ENCODE data around the gene USP3. TPM values are rescaled to one million over a fixed set of nuclear protein-coding genes. Genes with fewer than 3 reads are reported as not detected.

The USP3 gene
- total and polyA plus RNA-seq, 2 of the 13 experiments (the other 11 are each of a cell fraction or from before 2014, with no cell fraction given): 14.3 to 61.2 TPM

- no peak; the same call in 1 of the 2 replicates for TF ChIP-seq SAFB2 (CRISPR knock-in tag; IDR thresholded peaks at IDR 0.05; ENCODE audit: borderline replicate concordance, low read depth)
- 0 out of 2 replicates have a peak, but pooled peaks have one; percentile 19 for TF ChIP-seq THYN1 (CRISPR knock-in tag; IDR thresholded peaks at IDR 0.05; ENCODE audit: borderline replicate concordance, low read depth)
- peak; percentile 94 for TF ChIP-seq ZNF878 (CRISPR knock-in tag; IDR thresholded peaks at IDR 0.05)
- TF ChIP-seq KLF15 (CRISPR knock-in tag; IDR thresholded peaks at IDR 0.05; ENCODE audit: borderline replicate concordance): no peak
- TF ChIP-seq ZNF773 (CRISPR knock-in tag; IDR thresholded peaks at IDR 0.05; ENCODE audit: borderline replicate concordance): no peak
- no peak for TF ChIP-seq ZBTB38 (CRISPR knock-in tag; IDR thresholded peaks at IDR 0.05)
- TF ChIP-seq ZNF329 (CRISPR knock-in tag; IDR thresholded peaks at IDR 0.05; ENCODE audit: low read depth): peak; percentile 49; the same call in 1 of the 2 replicates
- TF ChIP-seq TMF1 (CRISPR knock-in tag; IDR thresholded peaks at IDR 0.05; ENCODE audit: low read depth): no peak
- no peak for TF ChIP-seq SYNCRIP (IDR thresholded peaks at IDR 0.05; ENCODE audit: insufficient read depth, low read depth, low read length)
- no peak for TF ChIP-seq ZNF552 (CRISPR knock-in tag; IDR thresholded peaks at IDR 0.05; ENCODE audit: borderline replicate concordance)
- TF ChIP-seq ZNF570 (CRISPR knock-in tag; IDR thresholded peaks at IDR 0.05; ENCODE audit: borderline replicate concordance): no peak
- TF ChIP-seq ZFYVE20 (CRISPR knock-in tag; IDR thresholded peaks at IDR 0.05; ENCODE audit: borderline replicate concordance, low read depth): no peak
- 0 out of 2 replicates have a peak, but pooled peaks have one; percentile 62 for TF ChIP-seq ZSCAN12 (CRISPR knock-in tag; IDR thresholded peaks at IDR 0.05)
- TF ChIP-seq ZNF597 (CRISPR knock-in tag; IDR thresholded peaks at IDR 0.05): no peak
- TF ChIP-seq PRPF4 (IDR thresholded peaks at IDR 0.05; ENCODE audit: low read depth, low read length, poor library complexity, severe bottlenecking): no peak
- TF ChIP-seq NFE2L1 (CRISPR knock-in tag; IDR thresholded peaks at IDR 0.05; ENCODE audit: borderline replicate concordance): no peak
- TF ChIP-seq ZMAT3 (CRISPR knock-in tag; conservative IDR thresholded peaks at IDR 0.05): peak; percentile 87; the same call in 1 of the 2 replicates
- TF ChIP-seq ZBTB26 (CRISPR knock-in tag; IDR thresholded peaks at IDR 0.05; ENCODE audit: borderline replicate concordance): no peak
- 0 out of 2 replicates have a peak, but pooled peaks have one; percentile 66 for TF ChIP-seq ZNF713 (CRISPR knock-in tag; IDR thresholded peaks at IDR 0.05)
- no peak for TF ChIP-seq ZNF710 (CRISPR knock-in tag; IDR thresholded peaks at IDR 0.05; ENCODE audit: borderline replicate concordance)
- 0 out of 2 replicates have a peak, but pooled peaks have one; percentile 15 for TF ChIP-seq ZNF746 (CRISPR knock-in tag; IDR thresholded peaks at IDR 0.05)
- TF ChIP-seq KDM5A (IDR thresholded peaks at IDR 0.05; ENCODE audit: borderline replicate concordance, low read length): no peak
- no peak for TF ChIP-seq ZNF343 (CRISPR knock-in tag; IDR thresholded peaks at IDR 0.05)
- TF ChIP-seq ZNF335 (CRISPR knock-in tag; IDR thresholded peaks at IDR 0.05): peak; percentile 58; the same call in 1 of the 2 replicates
- TF ChIP-seq ZFP41 (CRISPR knock-in tag; IDR thresholded peaks at IDR 0.05; ENCODE audit: borderline replicate concordance): no peak
Measured at GRCh38 chr15:63466378-63467192, 37.8 kb upstream of the USP3 start (continued).

All from HepG2 (cell line).